Heart left ventricle (tissue), 16 donors: ENCODE data around the gene CYYR1. TPM values are rescaled to one million over a fixed set of nuclear protein-coding genes. Genes with fewer than 3 reads are reported as not detected.

ENCODE experiments used
- ATAC-seq, 4 donors: fragments of 200-7000 bp; cut with Tn5 transposase; one replicate each; pipeline ENCODE4 v1.9.1; 2020 to 2022; ENCODE audit warnings: moderate library complexity in 4 of 4, mild to moderate bottlenecking in 3 of 4, moderate number of reproducible peaks in 1 of 4
- DNase-seq, 5 donors: peaks; one replicate each; pipeline ENCODE4 v3.0.0-alpha.2; 2020
- H3K27ac ChIP-seq, 12 donors: fragments of 200-600 bp; sonication (generic) in 4 of 12; one replicate each; pipeline versions ENCODE4 v1.5.0 to v1.8.0; 2016 to 2022; ENCODE audit warnings: mild to moderate bottlenecking in 2 of 12
- H3K27me3 ChIP-seq, 9 donors: fragments of 200-600 bp; sonication (generic) in 2 of 9; one replicate each; pipeline versions ENCODE4 v1.5.1 to v1.8.0; 2016 to 2022; ENCODE audit warnings: mild to moderate bottlenecking in 3 of 9
- H3K36me3 ChIP-seq, 9 donors: fragments of 200-600 bp; sonication (generic) in 2 of 9; one replicate each; pipeline versions ENCODE4 v1.5.0 to v1.8.0; 2018 to 2022; ENCODE audit warnings: mild to moderate bottlenecking in 2 of 9
- H3K4me1 ChIP-seq, 12 donors: fragments of 200-600 bp; sonication (generic) in 4 of 12; one replicate each; pipeline versions ENCODE4 v1.5.0 to v1.8.0; 2016 to 2022; ENCODE audit warnings: mild to moderate bottlenecking in 3 of 12
- H3K4me3 ChIP-seq, 12 donors: fragments of 200-600 bp; sonication (generic) in 4 of 12; one replicate each; pipeline versions ENCODE4 v1.5.0 to v1.8.0; 2017 to 2022; ENCODE audit warnings: mild to moderate bottlenecking in 9 of 12, moderate library complexity in 4 of 12
- H3K9me3 ChIP-seq, 12 donors: fragments of 200-600 bp; sonication (generic) in 4 of 12; one replicate each; pipeline versions ENCODE4 v1.5.0 to v1.8.0; 2016 to 2022; ENCODE audit warnings: mild to moderate bottlenecking in 1 of 12
- POLR2A ChIP-seq, 2 donors: fragments of 450-650 bp; IDR thresholded peaks; one replicate each; pipeline ENCODE4 v1.6.1; 2017; ENCODE audit warnings: antibody characterized with exemption in 2 of 2, mild to moderate bottlenecking in 2 of 2, moderate library complexity in 2 of 2
- WGBS, 4 donors: extraction: QIAGEN DNeasy Blood & Tissue Kit in 2 of 4; methylation state at CpG; one replicate each; pipeline versions ENCODE4 v1.1.5 to v1.1.7; 2013 to 2018; 5-methylcytosine and 5-hydroxymethylcytosine counted together
- intact Hi-C, 10 donors: fragments of 100-400 bp; cut with DNase I; formaldehyde crosslinking; loops; one replicate each; pipeline versions ENCODE4 v1.11.1 to v1.14.2; 2022
- long read RNA-seq, 3 donors: library from polyadenylated mRNA; unstranded; transcript quantifications; one replicate each; pipeline ENCODE4 v2.0.0, GENCODE V29; 2020 to 2021
- polyA plus RNA-seq, 2 donors: library from polyadenylated mRNA; stranded (reverse); fragments of 200-250 nt; gene quantifications; one replicate each; pipeline ENCODE4 v1.2.3, GENCODE V29; 2013
- total RNA-seq, 9 donors: library from RNA; depleted of rRNA in 2 of 9; stranded (reverse); fragments of >200 nt in 2 of 9; fragmentation: NEBNext Ultra II Directional in 3 of 9; extraction: Animal tissue kit (Norgen Biotek cat#: 25700) in 3 of 9; gene quantifications; one replicate each; pipeline versions ENCODE4 v1.1.0 to v1.2.4, GENCODE V29; 2016 to 2023
- TF ChIP-seq, protein P1 (sequence below), 12 donors: fragments of 200-600 bp; sonication (generic) in 4 of 12; IDR thresholded peaks; one replicate each; pipeline versions ENCODE4 v1.5.0 to v1.8.0; 2018 to 2022; ENCODE audit warnings: antibody characterized with exemption in 12 of 12, mild to moderate bottlenecking in 5 of 12
- donor health status: ischemic (EF 13 %, LVEDD 7.1; RV severe dilation, severe dysfunction).
- donor health status: healthy with polysubstance abuse.
- donor health status: DM: no; HTN: yes; CAD: no.
- donor health status: DM: no; HTN: no; CAD: no.
- donor health status: ischemic (EF 25% LVEDD 6.9; RV normal size, moderate dysfunction).
- donor health status: ischemic (EF 25% LVEDD 5.7; RV mildly dilated, moderate dysfunction).
- donor health status: healthy.
- donor health status: DM: yes; HTN: yes; CAD: no.
- donor health status: ischemic (EF 35%, LVEDD 5.7; RV mildly dilated, moderate dysfunction).
- donor health status: nonischemic (EF 11% LVEDD 7.7; RV severe dilation, severe dysfunction).
- donor health status: DM: yes; HTN: yes; CAD: no.
- donor health status: PGD.
- donor health status: ischemic (EF 29% LVEDD 5.4; RV normal size, mild dysfunction).
- donor health status: nonischemic (EF 23%, LVEDD 6.1; RV moderate dilation, normal function).

Gene CYYR1
- 10 to 100 TPM; 12.1 to 37.6 (median 16.9) TPM for total RNA-seq
- polyA plus RNA-seq = 10 to 100 TPM; 17.2 to 21.9 TPM
- long read RNA-seq, donor 1, transcript CYYR1-201 (4 exons, 3,101 nt) = major isoform, 35 of 60 reads
- long read RNA-seq, donor 1, partial matches to known transcripts = 7 of 60 reads
- long read RNA-seq, donor 1, other reads (novel, unspliced or antisense) = 17 of 60 reads
- long read RNA-seq, donor 2, transcript CYYR1-201 (4 exons, 3,101 nt) = major isoform, 61 of 122 reads
- long read RNA-seq, donor 2, partial matches to known transcripts = 10 of 122 reads
- long read RNA-seq, donor 2, other reads (novel, unspliced or antisense) = 51 of 122 reads
- long read RNA-seq, donor 3, transcript CYYR1-201 (4 exons, 3,101 nt) = major isoform, 20 of 35 reads
- long read RNA-seq, donor 3, partial matches to known transcripts = 1 of 35 reads
- long read RNA-seq, donor 3, other reads (novel, unspliced or antisense) = 14 of 35 reads

DNA sequence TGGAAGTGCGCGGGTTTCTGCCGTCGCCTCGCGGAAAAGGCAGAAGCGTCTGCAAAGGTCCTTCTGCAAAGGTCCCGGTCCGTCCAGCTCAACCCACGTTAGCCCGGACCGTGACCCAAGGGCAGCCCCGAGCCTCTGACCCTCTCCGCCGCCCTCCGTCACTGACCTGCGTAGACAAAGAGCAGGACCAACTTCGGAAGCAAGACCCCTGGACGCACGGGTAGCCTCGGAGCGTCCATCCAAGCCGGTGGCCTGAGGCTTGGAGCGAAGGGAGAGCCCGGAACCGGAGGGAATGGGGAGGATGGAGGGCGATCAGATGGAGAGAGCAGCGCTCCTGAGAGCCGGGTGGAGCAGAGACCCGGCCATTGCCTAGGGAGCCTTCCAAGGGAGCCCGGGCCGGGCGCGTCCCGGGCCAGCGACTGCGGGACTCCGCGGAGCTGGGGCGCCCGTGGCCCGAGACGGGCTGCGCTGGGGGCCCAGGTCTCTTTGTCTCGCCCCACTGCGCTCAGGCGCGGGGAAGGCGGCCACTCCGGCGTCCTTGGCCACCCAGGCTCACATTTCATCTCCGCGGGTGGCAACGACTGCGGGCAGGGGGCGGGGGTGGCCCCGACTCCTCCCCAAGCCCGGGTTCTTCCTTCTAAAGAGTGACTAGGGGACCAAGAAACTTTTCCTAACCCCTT lies at the start of gene CYYR1:
Gene CYYR1, minus strand, starts transcription at position 585 of the 680 bp plus-strand sequence. Its CDS starts 346 bp downstream, at position 239.
- TF ChIP-seq, protein P1, sequence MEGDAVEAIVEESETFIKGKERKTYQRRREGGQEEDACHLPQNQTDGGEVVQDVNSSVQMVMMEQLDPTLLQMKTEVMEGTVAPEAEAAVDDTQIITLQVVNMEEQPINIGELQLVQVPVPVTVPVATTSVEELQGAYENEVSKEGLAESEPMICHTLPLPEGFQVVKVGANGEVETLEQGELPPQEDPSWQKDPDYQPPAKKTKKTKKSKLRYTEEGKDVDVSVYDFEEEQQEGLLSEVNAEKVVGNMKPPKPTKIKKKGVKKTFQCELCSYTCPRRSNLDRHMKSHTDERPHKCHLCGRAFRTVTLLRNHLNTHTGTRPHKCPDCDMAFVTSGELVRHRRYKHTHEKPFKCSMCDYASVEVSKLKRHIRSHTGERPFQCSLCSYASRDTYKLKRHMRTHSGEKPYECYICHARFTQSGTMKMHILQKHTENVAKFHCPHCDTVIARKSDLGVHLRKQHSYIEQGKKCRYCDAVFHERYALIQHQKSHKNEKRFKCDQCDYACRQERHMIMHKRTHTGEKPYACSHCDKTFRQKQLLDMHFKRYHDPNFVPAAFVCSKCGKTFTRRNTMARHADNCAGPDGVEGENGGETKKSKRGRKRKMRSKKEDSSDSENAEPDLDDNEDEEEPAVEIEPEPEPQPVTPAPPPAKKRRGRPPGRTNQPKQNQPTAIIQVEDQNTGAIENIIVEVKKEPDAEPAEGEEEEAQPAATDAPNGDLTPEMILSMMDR (IDR thresholded peaks at IDR 0.05) = no peak
- TF ChIP-seq POLR2A (IDR thresholded peaks at IDR 0.05) = peak in 1 of 2 donors; percentile 43
- Histone ChIP-seq H3K36me3 (no peaks in the 10 kb centered on the region), H3K4me1 (no peaks in the 10 kb centered on the region), H3K27me3 (peaks cover 0 to 13% (median 8%) of the 10 kb centered on the region in 9 donors), H3K9me3 (peaks cover 0 to 19% (median 9%) of the 10 kb centered on the region in 12 donors), H3K27ac (peak within 1 kb of the TSS; percentile 75 to 91 (median 85)), H3K4me3 (peak within 1 kb of the TSS; percentile 45 to 68 (median 60))
- ATAC-seq (peak in 3 of 4 donors; percentile 53 to 69 (median 55)), DNase-seq (peak in 4 of 5 donors; percentile 29 to 68 (median 38))
- intact Hi-C loops = loop anchor here in 5 of 10 donors (5.0 to 10.0 kb wide), 5 partner anchors 88 to 688 kb away; partner anchors contain the start of gene APP (in 2 of the 5)
- WGBS, 4 donors = 1 to 2% (median 2%) methylated on average over 23 to 58 of the region's 58 CpGs

DNA sequence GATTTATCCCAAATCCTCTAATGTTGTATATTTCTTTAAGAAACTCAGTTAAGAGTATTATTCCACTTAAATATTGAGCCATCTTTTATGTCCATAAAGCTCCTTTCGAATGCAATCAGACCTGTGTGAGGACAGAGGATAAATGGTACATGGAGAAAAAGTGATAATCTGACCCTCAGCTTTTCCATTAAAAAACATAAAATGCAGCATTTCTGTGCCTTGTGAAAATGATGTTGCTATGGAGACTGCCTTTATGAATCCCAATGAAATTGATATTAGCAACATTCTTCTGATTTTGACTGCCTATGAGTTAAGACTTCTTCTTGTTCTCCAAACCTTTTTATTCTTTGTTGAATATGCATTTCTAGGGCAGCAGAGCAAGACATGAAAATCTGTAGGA lies 44.1 kb upstream of the CYYR1 start:
- H3K27me3 ChIP-seq = no peaks in the 10 kb centered on the region
- intact Hi-C loops = no loop called here
- ATAC-seq (no peak), DNase-seq (no peak)
- H3K4me3 ChIP-seq = no peak overlapping the region
- no peaks in the 10 kb centered on the region for H3K9me3 ChIP-seq
- TF ChIP-seq, protein P1 (IDR thresholded peaks at IDR 0.05) = no peak
- no peak for TF ChIP-seq POLR2A (IDR thresholded peaks at IDR 0.05)
- H3K4me1 ChIP-seq = no peaks in the 10 kb centered on the region
- no peaks in the 10 kb centered on the region for H3K36me3 ChIP-seq
- 0 to 46% (median 42%) methylated on average over 1 of the region's 1 CpG for WGBS, 4 donors
- no peak overlapping the region for H3K27ac ChIP-seq

DNA sequence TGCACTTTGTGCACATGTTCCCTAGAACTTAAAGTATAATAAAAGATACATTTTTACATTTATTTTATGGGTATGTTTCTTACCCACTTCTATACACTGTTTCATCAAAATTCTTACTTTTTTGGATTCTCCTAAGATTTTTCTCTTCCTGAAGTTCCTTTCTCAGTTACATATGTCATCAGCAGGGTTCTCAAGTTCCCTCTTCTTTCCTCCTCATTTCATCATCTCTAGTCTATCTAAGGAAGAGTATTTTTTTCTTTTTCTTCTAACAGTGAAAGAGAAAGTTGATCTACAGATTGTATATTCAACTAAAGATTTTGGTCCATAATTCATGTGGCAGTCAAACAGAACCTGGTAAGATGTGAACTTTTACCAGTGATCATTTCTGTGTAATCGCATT lies 41.2 kb upstream of the CYYR1 start:
- no peak for TF ChIP-seq POLR2A (IDR thresholded peaks at IDR 0.05)
- TF ChIP-seq, protein P1 (IDR thresholded peaks at IDR 0.05) = no peak
- DNase-seq (no peak), ATAC-seq (no peak)
- no peak overlapping the region for H3K4me3 ChIP-seq
- H3K36me3 ChIP-seq = no peaks in the 10 kb centered on the region
- intact Hi-C loops = no loop called here
- H3K27ac ChIP-seq = no peak overlapping the region
- 96 to 99% (median 97%) methylated on average over 1 of the region's 1 CpG for WGBS, 4 donors
- H3K4me1 ChIP-seq = no peaks in the 10 kb centered on the region
- no peaks in the 10 kb centered on the region for H3K27me3 ChIP-seq
- H3K9me3 ChIP-seq = peaks cover 0 to 4% (median 0%) of the 10 kb centered on the region in 12 donors

DNA sequence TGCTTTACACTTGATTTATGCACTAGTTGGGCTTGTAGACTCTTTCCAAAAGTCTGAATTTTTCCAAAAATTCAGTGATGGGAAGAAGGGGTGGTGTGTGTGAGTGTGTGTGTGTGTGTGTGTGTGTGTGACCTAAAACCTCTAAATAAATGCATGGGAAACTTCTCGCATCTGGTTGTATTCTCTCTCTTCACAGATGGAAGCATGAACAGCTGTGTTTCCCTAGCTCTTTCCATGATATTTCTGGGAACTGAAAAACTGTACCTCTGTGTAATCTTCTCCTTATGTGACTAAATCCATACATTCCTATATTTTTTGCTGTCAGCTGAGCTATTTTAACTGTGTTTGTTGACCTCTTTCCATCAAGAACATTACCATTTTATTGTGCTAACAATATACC lies 26.2 kb upstream of the CYYR1 start:
- no peaks in the 10 kb centered on the region for H3K27me3 ChIP-seq
- no peak overlapping the region for H3K27ac ChIP-seq
- no peak for DNase-seq
- no peak for ATAC-seq
- intact Hi-C loops = loop anchor here in 1 of 10 donors (10.0 kb wide), 1 partner anchor 64 kb away; no protein-coding TSS in a partner anchor
- no peaks in the 10 kb centered on the region for H3K4me1 ChIP-seq
- no peak for TF ChIP-seq POLR2A (IDR thresholded peaks at IDR 0.05)
- TF ChIP-seq, protein P1 (IDR thresholded peaks at IDR 0.05) = no peak
- H3K9me3 ChIP-seq = no peaks in the 10 kb centered on the region
- WGBS, 4 donors = 63 to 87% (median 82%) methylated on average over 1 of the region's 1 CpG
- no peak overlapping the region for H3K4me3 ChIP-seq
- H3K36me3 ChIP-seq = no peaks in the 10 kb centered on the region
